Measurements from ENCODE around the gene CDK18. TPM values are rescaled to one million over a fixed set of nuclear protein-coding genes. Genes with fewer than 3 reads are reported as not detected.

Gene CDK18
- polyA plus RNA-seq, 3 donors, result 4.2 to 9.6 (median 9.1) TPM

- 74 to 78% (median 74%) methylated on average over 6 to 7 of the region's 7 CpGs for WGBS, 3 donors
- no peak overlapping the region for H3K27ac ChIP-seq (ENCODE audit: low read depth, low read length)
Observed at GRCh38 chr1:205497351-205497750, 7.1 kb upstream of the CDK18 start.

- H3K27ac ChIP-seq (ENCODE audit: low read depth, low read length), result no peak overlapping the region
- WGBS, 3 donors, result 61 to 87% (median 83%) methylated on average over 3 of the region's 3 CpGs
Observed at GRCh38 chr1:205499789-205500188, 4.7 kb upstream of the CDK18 start.

- 68 to 73% (median 72%) methylated on average over 9 of the region's 9 CpGs for WGBS, 3 donors
Observed at GRCh38 chr1:205500240-205501233, 3.9 kb upstream of the CDK18 start.

GRCh38 chr1:205502111-205502810 is 2.2 kb upstream of the CDK18 start:
- WGBS, 3 donors, result 81 to 95% (median 88%) methylated on average over 3 of the region's 3 CpGs
- no peak overlapping the region for H3K27ac ChIP-seq (ENCODE audit: low read depth, low read length)

More at GRCh38 chr1:205500240-205501233, 3.9 kb upstream of the CDK18 start:
- no peak overlapping the region for H3K27ac ChIP-seq (ENCODE audit: low read depth, low read length)

- no peak overlapping the region for H3K27ac ChIP-seq (ENCODE audit: low read depth, low read length)
- WGBS, 3 donors, result 64 to 82% (median 77%) methylated on average over 3 of the region's 3 CpGs
Observed at GRCh38 chr1:205502992-205503391, 1.5 kb upstream of the CDK18 start.

GRCh38 chr1:205505076-205505729 is 734 bp downstream of the CDK18 start:
- H3K27ac ChIP-seq (ENCODE audit: low read depth, low read length), result no peak overlapping the region
- WGBS, 3 donors, result 2 to 15% (median 10%) methylated on average over 16 to 18 of the region's 18 CpGs

- WGBS, 3 donors, result 25 to 52% (median 50%) methylated on average over 15 of the region's 15 CpGs
- no peak overlapping the region for H3K27ac ChIP-seq (ENCODE audit: low read depth, low read length)
Observed at GRCh38 chr1:205505791-205506190, 1.3 kb downstream of the CDK18 start.

GRCh38 chr1:205506409-205507200 is 2.1 kb downstream of the CDK18 start:
- WGBS, 3 donors, result 94% methylated on average over 17 of the region's 17 CpGs
- no peak overlapping the region for H3K27ac ChIP-seq (ENCODE audit: low read depth, low read length)

GRCh38 chr1:205508227-205508714 is 3.8 kb downstream of the CDK18 start:
- 86 to 92% (median 90%) methylated on average over 5 of the region's 5 CpGs for WGBS, 3 donors
- no peak overlapping the region for H3K27ac ChIP-seq (ENCODE audit: low read depth, low read length)

GRCh38 chr1:205510308-205510950 is 6.0 kb downstream of the CDK18 start:
- whole genome bisulfite sequencing, 3 donors, result 72 to 84% (median 83%) methylated on average over 7 of the region's 7 CpGs
- no peak overlapping the region for H3K27ac ChIP-seq (ENCODE audit: low read depth, low read length)

- WGBS, 3 donors, result 63 to 84% (median 70%) methylated on average over 3 of the region's 3 CpGs
- no peak overlapping the region for H3K27ac ChIP-seq (ENCODE audit: low read depth, low read length)
Observed at GRCh38 chr1:205510951-205511330, 6.5 kb downstream of the CDK18 start.

GRCh38 chr1:205512059-205513045 is 7.9 kb downstream of the CDK18 start:
- 45 to 69% (median 50%) methylated on average over 13 of the region's 13 CpGs for WGBS, 3 donors
- H3K27ac ChIP-seq (ENCODE audit: low read depth, low read length), result no peak overlapping the region

GRCh38 chr1:205513774-205514173 is 9.3 kb downstream of the CDK18 start:
- no peak overlapping the region for H3K27ac ChIP-seq (ENCODE audit: low read depth, low read length)
- 84 to 94% (median 88%) methylated on average over 5 of the region's 5 CpGs for WGBS, 3 donors

- H3K27ac ChIP-seq (ENCODE audit: low read depth, low read length), result no peak overlapping the region
- WGBS, 3 donors, result 75 to 82% (median 82%) methylated on average over 7 of the region's 7 CpGs
Observed at GRCh38 chr1:205514211-205515142, 10.0 kb downstream of the CDK18 start.

GRCh38 chr1:205515781-205516253 is 11.3 kb downstream of the CDK18 start:
- H3K27ac ChIP-seq (ENCODE audit: low read depth, low read length), result no peak overlapping the region
- WGBS, 3 donors, result 32 to 67% (median 59%) methylated on average over 5 of the region's 5 CpGs
